ENCODE data around the gene ART5. TPM values are rescaled to one million over a fixed set of nuclear protein-coding genes. Genes with fewer than 3 reads are reported as not detected.
"Not testable (repeated sequence)": the region's sequence is repeated elsewhere in the genome, so short reads cannot be mapped to it uniquely, and the experiment has no call there.

ART5 gene
- total RNA-seq, 1 donor from 2014 or later: not detected

DNA sequence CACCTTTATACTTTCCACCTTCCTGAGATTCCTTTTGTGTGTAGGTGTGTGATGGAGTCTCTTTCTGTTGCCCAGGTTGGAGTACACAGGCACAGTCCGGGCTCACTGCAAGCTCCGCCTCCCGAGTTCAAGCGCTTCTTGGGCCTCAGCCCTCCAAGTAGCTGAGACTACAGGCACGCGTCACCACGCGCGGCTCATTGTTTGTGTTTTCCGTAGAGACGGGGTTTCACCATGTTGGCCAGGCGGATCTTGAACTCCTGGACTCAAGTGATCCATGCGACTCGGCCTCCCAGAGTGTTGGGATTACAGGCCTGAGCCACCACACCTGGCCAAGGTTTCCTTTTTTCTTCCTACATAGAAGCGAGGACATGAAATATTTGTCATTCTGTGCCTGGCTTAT is 44.0 kb downstream of the ART5 start:
- H3K27ac Mint-ChIP-seq; H3K27me3 Mint-ChIP-seq; H3K9me3 Mint-ChIP-seq; DNase-seq; H3K4me3 Mint-ChIP-seq; intact Hi-C loops (cut with micrococcal nuclease); H3K4me1 Mint-ChIP-seq; H3K36me3 Mint-ChIP-seq (ENCODE audit: low read depth): not testable (repeated sequence)

DNA sequence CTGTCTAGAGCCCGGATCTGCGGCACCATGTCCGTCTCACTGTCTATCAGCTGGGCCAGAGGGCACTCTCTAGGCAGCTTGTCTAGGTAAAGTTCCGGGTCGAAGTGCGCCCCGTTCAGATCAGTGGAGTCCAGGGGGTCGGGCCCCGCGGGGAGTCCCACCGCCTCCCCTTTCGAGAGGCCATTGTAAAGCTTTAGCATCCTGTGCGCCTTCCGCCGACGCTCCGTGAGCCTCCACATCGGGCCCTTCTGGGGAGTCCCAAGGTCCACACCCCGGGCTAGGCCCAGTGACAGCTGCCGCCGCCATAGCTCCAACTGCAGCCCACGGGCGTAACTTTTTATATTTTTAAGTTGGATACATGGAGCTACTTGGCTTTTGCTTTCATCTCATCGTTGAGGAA is 50.5 kb downstream of the ART5 start:
- DNase-seq; intact Hi-C loops (cut with micrococcal nuclease); H3K9me3 Mint-ChIP-seq; H3K36me3 Mint-ChIP-seq (ENCODE audit: low read depth); H3K4me3 Mint-ChIP-seq; H3K4me1 Mint-ChIP-seq; H3K27ac Mint-ChIP-seq: not testable (repeated sequence)
- H3K27me3 Mint-ChIP-seq: peaks cover 11% of the 10 kb centered on the region

DNA sequence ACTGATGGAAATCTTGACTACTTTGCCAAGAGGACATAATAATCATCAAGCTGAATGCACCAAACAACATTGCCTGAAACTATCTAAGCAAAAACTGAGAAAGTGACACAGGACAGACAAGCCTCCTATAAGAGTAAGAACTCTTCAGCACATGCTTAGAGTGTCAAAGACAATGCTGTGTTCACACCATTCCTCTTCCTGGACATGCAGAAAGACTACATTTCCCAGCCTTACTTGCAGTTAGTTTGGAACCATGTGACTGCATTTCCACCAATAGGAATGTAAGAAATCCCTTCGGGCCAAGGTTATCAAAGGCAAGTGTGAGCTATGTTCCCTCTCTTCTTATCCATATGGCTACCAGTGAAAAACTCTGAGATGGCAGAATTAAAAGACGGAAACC is 51.6 kb downstream of the ART5 start:
- H3K4me3 Mint-ChIP-seq; H3K9me3 Mint-ChIP-seq; intact Hi-C loops (cut with micrococcal nuclease); H3K27ac Mint-ChIP-seq; H3K36me3 Mint-ChIP-seq (ENCODE audit: low read depth); H3K4me1 Mint-ChIP-seq; DNase-seq: not testable (repeated sequence)
- peaks cover 12% of the 10 kb centered on the region for H3K27me3 Mint-ChIP-seq

DNA sequence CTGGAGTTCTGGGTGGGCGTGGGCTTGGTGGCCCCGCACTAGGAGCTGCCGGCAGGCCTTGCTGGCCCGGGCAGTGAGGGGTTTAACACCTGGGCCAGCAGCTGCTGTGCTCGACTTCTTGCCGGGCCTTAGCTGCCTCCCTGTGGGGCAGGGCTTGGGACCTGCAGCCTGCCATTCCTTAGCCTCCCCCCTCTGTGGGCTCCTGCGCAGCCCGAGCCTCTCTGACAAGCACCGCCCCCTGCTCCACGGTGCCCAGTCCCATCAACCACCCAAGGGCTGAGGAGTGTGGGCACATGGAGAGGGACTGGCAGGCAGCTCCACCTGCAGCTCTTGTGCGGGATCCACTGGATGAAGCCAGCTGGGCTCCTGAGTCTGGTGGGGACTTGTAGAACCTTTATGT is 53.0 kb downstream of the ART5 start:
- H3K4me1 Mint-ChIP-seq, H3K9me3 Mint-ChIP-seq: not testable (repeated sequence)
- peaks cover 17% of the 10 kb centered on the region for H3K27me3 Mint-ChIP-seq

More for the DNA sequence above, 53.0 kb downstream of the ART5 start:
- intact Hi-C loops (cut with micrococcal nuclease); H3K36me3 Mint-ChIP-seq (ENCODE audit: low read depth); DNase-seq; H3K4me3 Mint-ChIP-seq; H3K27ac Mint-ChIP-seq: not testable (repeated sequence)

Other genes starting within 250 kb of the ART5 start
- gene ART1, start 3.1 kb upstream of the ART5 start, total RNA-seq: not detected in 2 replicates
- 2.0 and 2.7 TPM in 2 replicates for gene CHRNA10, start 29.4 kb upstream of the ART5 start, total RNA-seq
- gene NUP98, start 155.6 kb upstream of the ART5 start, total RNA-seq: 122 and 129 TPM in 2 replicates
- 30.0 and 32.5 TPM in 2 replicates for gene PGAP2, start 166.6 kb upstream of the ART5 start, total RNA-seq
- gene RHOG, start 199.0 kb upstream of the ART5 start, total RNA-seq: 174 and 176 TPM in 2 replicates
- gene STIM1, start 213.7 kb upstream of the ART5 start, total RNA-seq: 60.6 and 63.4 TPM in 2 replicates

Measured in activated CD4-positive, alpha-beta T cell treated with anti-CD3 and anti-CD28 coated beads, Interleukin-2, amount 10 ng/mL, durations not matched to agents 24 days and 14 days (primary cell).